ENCODE results near the gene MRPS15.
"Not testable (repeated sequence)": the region's sequence is repeated elsewhere in the genome, so short reads cannot be mapped to it uniquely, and the experiment has no call there.

The MRPS15 gene

DNA sequence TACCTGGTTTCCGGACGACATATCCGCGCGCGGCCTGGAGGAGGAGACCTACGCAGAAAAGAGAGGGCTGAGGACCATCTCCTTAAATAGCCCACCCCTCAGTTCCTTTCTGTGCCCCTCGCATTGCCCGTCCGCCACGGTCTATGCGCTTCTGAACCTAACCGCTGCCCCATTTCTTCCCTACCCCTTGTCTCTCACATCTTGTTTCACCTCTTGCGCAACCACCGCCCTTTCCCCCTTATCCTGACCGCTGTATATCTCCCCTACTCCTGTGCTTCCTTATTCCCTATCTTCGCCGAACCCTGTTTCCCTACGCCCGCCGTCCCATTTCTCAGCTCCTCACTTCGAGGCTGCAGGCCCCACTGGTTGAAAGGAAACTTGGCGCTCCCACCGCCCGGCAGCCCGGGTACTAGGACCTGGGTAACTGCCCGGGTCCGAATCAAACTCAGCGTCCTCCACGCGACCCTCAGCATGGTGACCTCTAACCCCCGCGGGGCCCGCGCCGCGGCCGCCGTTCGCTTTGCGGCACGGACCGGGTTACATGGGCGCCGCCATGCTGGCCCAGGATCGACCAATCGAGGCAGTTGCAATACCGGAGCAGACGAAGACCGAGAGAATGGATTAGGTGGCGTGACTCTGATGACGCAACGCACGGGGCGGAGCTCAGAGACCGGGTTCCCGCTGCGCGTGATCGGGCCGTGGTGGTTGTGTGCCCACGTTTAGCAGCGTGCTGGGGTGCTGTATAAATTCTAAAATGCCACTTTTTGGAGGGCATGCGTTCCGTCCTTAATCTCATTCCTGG, at the start of gene MRPS15:
Gene MRPS15 (minus strand): TSS at position 582 of the 802 bp plus-strand sequence. CDS start 109 bp downstream, at position 473.
- peak; percentile 93 for DNase-seq (ENCODE audit: low read depth)

DNA sequence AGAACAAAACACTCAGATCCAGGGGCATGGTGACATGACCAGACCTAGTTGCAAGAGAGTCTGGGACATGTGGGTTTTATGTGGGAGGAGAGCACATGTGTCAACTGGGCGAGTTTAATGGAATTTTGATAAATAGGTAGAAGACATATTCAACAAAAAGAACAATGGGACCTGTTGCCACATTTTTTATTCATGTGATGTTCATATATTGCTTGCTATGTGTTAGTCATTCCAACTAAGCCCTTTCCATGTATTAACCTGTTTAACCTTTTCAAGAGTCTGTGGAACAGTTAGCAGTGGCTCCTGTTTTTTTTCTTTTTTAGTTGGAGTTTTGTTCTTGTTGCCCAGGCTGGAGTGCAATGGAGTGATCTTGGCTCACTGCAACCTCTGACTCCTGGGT, 48.7 kb upstream of the MRPS15 start:
- no peak for DNase-seq (ENCODE audit: low read depth)

DNA sequence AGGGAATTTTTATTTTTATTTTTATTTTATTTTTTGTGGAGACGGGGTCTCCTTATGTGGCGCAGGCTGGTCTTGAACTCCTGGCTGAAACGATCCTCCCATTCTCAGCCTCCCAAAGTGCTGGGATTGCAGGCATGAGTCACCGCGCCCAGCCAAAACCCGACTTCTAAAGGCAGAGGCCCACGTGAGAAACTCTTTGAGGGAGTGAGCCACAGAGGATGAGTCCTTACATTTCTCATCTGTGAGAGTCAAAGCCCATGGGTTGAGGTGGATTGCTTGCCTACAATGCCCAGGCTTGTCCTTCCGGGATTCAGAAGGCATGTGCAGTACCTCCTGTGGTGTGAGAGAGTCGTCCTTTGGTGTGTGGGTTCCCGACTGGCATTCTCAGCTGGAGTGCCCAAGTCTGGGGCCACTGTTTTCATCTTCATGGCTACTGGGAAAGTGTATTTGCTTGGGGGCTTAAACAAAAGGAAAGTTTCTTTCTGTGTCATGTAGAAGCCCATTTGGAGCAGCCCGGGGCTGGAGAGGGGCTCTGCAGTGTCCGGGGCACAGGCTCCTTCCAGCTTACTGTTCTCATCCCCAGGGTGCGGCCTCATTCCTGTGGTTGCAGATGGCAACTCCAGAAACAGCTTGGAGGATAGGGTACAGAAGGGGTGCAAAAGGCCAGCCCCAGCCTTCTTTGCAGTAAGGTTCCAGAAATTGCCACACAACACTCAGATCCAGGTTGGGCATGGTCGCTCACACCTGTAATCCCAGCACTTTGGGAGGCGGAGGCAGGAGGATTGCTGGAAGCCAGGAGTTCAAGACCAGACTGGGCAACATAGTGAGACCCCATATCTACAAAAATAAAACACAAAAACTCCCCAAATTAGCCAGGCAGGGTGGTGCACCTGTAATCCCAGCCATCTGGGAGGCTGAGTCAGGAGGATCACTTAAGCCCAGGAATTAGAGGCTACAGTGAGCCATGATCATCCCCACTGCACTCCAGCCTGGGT, 47.9 kb upstream of the MRPS15 start:
- DNase-seq (ENCODE audit: low read depth) = no peak

DNA sequence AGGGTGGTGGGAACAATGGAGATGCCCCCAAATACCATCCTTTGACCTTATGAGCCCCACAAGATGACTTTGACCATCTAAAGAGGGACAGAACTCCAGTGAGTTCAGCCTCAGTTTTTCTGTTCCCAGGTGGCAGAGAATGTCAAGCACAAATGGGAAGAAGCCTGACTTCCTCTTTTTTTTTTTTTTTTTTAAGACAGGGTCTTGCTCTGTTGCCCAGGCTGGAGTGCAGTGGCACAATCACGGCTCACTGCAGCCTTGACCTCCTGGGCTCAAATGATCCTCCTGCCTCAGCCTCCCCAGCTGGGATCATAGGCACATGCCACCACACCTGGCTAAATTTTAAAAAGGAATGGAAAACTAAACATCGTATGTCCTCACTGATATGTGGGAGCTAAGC, 47.0 kb upstream of the MRPS15 start:
- not testable (repeated sequence) for DNase-seq (ENCODE audit: low read depth)

DNA sequence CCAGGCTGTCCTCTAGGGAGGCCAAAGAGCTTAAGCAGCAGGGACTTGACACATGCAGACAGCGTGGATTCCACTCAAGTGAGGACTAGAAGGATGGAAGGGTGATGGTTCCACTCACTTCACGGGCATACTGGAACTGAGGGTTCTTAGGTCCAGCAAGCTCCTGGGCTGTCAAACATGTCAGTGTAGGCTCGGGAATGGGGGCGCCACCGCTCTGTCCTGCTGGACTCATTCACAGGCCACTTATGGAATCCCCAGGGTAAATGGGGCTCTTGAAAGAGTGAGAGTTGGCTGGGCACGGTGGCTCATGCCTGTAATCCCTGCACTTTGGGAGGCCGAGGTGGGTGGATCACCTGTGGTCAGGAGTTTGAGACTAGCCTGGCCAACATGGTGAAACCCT, 46.2 kb upstream of the MRPS15 start:
- DNase-seq (ENCODE audit: low read depth) = no peak

DNA sequence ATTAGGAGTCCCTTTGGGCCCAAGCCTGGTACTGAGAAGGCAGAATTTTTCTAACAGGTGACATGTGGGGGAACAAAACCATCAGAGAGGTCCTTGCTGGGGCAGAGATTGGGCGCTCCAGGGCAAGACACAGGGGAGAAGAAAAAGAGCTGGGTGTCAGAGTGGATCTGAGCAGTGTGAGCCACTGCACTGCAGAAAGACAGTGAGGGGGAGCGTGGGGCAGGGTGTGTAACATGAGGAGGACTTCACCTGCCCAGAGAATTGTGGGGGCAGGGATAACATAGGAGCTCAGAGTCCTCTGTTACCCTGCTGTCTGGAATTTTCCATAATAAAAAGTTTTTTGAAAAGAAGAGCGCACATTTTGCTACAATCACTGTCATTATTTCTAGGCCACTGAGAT, 44.1 kb upstream of the MRPS15 start:
- DNase-seq (ENCODE audit: low read depth) = no peak

DNA sequence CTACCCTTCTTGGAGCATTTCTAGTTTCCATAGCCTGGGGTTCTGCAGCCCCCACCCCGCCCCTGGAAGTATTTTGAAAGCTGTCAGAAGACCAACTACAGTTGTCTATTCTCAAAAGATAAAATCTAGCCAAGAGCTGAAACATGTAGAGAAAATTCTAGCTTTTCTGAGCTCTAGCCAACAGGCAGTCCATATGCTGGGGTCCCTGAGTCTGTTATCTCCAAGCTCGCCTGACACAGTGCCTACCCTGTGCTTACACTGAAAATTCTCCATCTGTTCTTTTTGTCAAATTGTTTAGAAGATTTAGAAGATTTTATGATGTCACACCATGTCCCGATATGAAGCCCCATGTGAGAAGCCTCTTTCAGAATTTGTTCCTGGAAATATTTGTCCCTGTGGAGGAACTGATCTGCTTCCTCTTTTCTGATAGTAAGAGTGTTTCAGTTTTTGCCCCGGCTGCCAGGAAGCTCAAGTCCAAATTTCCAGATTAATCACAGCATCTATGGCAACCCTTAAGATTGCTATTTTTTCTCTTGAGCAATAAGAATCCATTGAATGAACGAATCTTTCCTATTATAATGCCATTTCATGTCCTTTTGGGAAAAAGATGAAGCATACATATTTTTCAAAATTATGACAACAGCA, 42.2 kb upstream of the MRPS15 start:
- DNase-seq (ENCODE audit: low read depth) = no peak

DNA sequence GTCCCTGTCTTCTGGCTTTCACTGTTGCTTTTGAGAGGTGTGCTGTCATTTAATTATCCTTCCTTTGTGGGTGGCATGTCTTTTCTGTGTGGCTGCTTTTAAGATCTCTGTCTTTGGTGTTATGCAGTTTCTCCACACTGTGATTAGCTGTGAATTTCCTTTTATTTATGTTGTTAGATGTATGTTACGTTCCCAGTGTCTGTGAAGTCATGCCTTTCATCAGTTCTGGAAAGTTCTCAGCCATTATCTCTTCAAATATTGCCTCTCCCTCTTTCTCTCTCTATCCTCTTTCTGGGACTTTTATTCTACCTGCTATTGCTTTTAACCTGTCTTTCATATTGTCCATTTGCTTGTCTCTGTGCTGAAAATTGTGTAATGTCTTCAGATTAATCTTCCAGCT, 39.5 kb upstream of the MRPS15 start:
- no peak for DNase-seq (ENCODE audit: low read depth)

DNA sequence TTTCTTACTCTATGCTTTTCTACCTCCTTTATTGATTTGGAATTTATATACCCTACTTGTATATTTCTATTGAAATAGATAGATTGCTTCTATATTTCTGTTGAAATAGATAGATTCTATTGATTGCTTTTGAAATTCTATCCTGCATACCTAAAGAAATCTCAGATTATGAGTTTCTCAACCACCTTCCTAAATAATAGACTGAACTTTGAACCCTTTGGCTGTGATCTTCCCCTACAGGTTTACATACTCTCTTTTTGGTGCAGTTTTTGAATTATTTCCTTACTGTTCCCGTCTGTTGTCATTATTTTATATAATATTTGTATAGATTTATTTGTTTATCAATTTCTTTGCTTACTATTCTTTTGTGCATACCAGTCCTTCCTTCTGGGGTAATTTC, 39.0 kb upstream of the MRPS15 start:
- DNase-seq (ENCODE audit: low read depth) = no peak

DNA sequence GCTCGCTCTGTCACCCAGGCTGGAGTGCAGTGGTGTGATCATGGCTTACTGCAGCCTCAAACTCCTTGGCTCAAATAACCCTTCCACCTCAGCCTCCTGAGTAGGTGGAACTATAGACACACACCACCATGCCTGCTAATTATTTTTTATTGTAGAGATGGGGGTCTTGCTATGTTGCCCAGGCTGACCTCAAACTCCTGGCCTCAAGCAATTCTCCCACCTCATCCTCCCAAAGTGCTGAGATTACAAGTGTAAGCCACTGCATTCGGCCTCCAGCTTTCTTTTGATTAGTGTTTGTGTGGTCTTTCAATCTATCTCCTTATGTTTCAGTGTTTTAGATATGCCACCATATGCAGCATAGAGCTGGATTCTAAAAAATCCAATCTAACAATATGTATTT, 38.4 kb upstream of the MRPS15 start:
- DNase-seq (ENCODE audit: low read depth) = no peak

DNA sequence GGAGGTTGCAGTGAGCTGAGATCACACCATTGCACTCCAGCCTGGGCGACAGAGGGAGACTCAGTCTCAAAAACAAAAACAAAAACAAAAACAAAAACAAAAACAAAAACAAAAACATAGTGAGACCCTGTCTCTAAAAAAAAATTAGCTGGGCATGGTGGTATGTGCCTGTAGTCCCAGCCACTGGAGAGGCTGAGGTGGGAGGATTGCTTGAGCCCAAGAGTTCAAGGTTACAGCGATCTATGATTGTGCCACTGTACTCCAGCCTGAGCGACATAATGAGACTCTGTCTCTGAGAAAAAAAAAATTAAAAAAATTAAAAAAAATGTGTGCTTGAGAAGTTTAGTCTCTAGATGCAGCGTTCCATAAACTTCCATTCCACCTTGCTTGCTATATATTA, 37.7 kb upstream of the MRPS15 start:
- not testable (repeated sequence) for DNase-seq (ENCODE audit: low read depth)

DNA sequence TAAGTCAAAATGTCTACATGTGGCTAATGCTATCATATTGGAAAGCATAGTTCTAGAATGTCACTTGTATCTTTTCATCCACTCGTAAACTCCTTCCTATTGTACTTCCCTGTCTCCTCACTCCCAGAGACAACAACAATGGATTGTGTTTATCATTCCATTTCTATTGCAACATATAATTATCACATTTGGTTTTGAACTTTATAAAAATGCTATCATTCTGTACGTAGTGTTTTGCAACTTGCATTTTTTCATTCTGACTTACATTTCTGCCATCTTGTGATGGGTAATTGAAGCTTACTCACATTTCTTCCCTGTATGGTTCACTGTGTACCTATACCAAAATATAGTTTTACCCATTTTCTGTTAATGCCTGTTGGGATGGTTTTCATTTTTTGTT, 33.0 kb upstream of the MRPS15 start:
- peak; percentile 26 for DNase-seq (ENCODE audit: low read depth)

DNA sequence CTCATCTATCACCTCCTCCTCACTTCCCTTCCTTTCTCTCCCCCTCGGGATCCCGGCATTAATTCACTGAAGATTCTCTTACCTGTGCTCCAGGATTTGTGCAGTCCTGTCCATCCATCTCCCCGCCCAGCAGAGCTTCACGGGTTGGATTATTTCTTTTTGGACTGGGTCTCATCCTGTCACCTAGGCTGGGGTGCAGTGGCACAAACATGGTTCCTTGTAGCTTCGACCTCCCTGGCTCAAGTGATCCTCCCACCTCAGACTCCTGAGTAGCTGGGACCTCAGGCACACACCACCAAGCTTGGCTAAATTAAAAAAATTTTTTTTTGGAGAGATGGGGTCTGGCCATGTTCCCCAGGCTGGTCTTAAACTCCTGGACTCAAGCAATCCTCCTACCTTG, 30.8 kb upstream of the MRPS15 start:
- DNase-seq (ENCODE audit: low read depth) = no peak

DNA sequence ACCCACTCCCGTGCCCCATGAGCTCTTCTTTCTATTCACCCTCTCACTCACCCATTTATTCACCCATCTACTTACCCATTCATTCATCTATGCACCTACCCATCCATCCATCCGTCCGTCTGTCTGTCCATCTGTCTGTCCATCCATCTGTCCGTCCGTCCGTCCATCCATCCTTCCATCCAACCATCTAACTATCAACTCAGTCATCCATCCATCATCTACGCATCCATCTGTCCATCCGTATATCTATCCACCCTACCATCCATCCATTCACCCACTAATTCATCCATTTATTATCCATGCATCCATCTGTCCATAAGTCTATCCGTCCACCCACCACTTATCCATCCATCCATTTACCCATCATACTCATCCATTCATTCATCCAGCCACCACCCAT, 29.3 kb upstream of the MRPS15 start:
- no peak for DNase-seq (ENCODE audit: low read depth)

DNA sequence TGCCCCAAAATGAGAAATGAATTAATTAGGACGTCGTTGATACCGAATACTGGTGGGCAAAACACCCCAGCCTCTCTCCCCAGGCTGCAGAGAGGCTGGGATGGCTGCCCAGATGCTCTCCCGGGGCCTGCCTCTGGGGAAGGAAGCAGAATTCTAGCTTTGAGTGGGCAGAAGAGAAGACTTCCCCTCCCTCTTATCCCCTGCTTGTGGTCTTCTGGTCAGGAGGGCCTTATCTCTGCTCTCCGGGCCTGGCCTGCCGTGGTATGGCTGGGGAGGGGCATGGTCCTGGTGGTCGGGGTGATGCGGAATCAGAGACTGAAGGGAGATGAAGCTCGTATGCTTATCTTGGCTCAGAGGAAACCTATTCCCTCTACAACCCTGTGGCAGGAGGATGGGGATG, 28.3 kb upstream of the MRPS15 start:
- no peak for DNase-seq (ENCODE audit: low read depth)

DNA sequence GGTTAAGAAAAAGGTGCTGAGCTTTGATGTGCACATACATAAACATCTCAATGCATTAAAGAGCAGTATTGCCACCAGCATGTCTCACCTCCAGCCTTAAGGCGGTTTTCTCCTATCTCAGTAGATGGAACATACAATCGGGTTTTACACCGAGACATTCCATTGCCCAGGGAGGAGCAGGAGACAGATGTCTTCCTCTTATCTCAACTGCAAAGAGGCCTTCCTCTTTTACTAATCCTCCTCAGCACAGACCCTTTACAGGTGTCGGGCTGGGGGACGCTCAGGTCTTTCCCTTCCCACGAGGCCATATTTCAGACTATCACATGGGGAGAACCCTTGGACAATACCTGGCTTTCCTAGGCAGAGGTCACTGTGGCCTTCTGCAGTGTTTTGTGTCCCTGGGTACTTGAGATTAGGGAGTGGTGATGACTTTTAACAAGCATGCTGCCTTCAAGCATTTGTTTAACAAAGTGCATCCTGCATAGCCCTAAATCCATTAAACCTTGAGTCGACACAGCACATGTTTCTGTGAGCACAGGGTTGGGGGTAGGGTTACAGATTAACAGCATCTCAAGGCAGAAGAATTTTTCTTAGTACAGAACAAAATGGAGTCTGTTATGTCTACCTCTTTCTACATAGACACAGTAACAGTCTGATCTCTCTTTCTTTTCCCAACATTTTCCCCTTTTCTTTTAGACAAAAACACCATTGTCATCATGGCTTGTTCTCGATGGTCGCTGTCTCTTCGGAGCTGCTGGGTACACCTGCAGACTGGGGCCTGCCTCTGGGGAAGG, 25.3 kb upstream of the MRPS15 start:
- not testable (repeated sequence) for DNase-seq (ENCODE audit: low read depth)

DNA sequence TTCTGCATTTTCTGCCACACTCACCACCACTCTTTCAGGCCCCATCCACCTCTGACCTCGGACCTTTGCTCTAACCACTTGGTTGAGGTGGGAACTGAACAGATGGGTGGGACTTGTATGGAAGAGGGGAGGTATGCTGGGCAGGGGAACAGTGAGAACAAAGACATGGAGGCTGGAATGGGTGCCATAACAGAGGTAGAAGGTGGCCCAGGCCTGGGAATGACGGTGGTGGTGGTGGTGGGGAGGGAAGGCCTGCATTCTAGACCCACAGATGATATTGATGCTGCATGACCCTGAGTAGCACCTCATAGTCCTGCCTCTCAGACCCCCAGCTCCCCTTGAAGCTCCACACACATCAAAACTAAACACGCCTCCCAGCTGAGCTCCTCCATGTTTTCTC, 23.7 kb upstream of the MRPS15 start:
- DNase-seq (ENCODE audit: low read depth) = no peak

DNA sequence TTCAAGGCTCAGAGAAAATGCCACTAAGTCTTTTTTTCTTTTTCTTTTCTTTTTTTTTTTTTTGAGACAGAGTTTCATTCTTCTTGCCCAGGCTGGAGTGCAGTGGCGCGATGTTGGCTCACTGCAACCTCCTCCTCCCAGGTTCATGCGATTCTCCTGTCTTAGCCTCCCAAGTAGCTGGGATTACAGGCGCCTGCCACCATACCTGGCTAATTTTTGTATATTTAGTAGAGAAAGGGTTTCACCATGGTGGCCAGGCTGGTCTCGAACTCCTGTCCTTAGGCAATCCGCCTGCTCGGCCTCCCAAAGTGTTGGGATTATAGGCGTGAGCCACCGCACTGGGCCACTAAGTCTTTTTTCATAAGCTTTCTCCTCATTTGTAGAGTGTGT, 23.1 kb upstream of the MRPS15 start:
- not testable (repeated sequence) for DNase-seq (ENCODE audit: low read depth)

DNA sequence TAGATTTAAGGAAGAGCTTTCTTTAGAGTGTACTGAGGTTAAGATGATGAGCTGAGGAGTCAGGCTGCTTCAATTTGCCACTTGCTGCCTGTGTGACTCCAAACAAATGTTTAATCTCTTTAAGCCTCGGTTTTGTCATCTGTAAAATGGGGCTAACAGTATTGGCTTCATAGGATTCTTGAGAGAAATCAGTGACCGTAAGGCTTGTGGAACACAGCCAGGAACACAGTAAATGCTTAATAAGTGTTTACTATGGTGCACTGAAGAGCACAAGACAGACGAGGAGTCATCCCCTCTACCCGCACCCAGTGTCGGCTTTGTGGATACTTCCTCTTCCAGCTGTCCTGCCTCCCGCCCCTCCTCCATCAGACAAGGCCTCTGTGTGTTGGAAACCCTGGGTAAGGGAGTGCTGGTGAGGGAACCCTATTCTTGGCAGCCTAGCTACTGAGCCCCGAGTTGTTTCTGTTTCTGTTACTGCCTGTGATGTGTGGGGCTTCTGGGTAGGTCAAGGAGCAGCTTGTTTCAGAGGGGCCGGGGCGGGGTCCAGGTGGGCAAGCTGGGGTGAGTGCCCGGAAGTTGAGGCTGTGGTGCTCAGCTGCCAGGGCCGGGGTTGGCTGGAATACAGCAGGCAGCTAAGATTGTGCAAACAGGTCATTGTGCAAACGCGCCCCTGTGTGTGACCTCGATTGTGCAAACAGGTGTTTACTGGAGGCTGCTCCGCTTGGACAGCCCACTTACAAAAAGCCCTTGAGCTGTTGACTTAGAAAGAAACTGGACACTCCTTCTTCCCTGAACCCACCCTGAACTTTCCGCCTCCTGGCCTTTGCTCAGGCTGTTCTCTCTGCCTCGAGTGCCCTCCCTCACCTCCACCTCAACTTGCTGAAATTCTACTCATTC, 22.5 kb upstream of the MRPS15 start:
- DNase-seq (ENCODE audit: low read depth) = no peak

DNA sequence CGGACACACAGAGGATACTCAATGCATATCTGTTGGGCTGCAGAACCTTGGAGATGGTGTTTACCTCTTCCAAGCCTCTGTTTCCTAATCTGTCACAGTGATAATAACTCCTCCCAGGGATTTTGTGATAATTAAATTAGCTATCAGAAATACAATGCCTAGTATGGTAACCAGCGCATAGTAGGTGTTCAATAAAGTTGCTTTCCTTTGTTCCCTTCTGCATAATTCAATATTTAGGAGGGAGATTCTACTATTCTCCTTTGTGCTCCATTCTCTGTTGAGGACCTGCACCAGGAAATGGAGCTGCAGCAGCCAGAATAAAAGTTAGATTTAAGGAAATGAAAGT, 21.9 kb upstream of the MRPS15 start:
- no peak for DNase-seq (ENCODE audit: low read depth)

DNA sequence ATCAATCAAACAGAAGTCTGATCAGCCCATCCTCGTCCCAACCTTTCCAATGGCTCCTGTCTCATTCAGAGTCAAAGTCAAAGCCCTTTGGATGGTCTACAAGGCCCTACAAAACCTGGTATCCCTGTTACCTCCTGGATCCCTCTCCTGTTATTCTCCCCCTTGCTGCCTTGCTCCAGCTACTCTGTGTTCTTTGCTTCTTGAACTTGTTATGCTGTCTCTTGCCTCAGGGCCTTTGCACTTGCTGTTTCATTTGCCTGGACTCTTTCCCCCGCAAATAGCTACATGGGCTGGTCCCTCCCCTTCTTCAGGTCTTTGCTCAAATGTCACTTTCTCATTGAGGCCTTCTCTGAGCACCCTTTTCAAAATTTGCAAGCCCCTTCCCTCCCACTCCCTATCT, 19.9 kb upstream of the MRPS15 start:
- DNase-seq (ENCODE audit: low read depth) = no peak

All from GM04504 (cell line).